Activated naive CD8-positive, alpha-beta T cell treated with anti-CD3 and anti-CD28 coated beads for 36 hours (primary cell): ENCODE data around the gene GAD1. TPM values are rescaled to one million over a fixed set of nuclear protein-coding genes. Genes with fewer than 3 reads are reported as not detected.

Experiments used
- DNase-seq: peaks from one replicate; pipeline ENCODE4 v3.0.0; 2021
- H3K27ac Mint-ChIP-seq: one replicate; pipeline ENCODE4 v1.8.0; 2022; ENCODE audit warnings: mild to moderate bottlenecking, moderate library complexity, mixed read lengths
- H3K27me3 Mint-ChIP-seq: one replicate; pipeline ENCODE4 v1.8.0; 2022; ENCODE audit warnings: mild to moderate bottlenecking, mixed read lengths
- H3K36me3 Mint-ChIP-seq: one replicate; pipeline ENCODE4 v1.8.0; 2021; ENCODE audit warnings: mild to moderate bottlenecking, mixed read lengths
- H3K4me1 Mint-ChIP-seq: one replicate; pipeline ENCODE4 v1.8.0; 2021; ENCODE audit warnings: mixed read lengths
- H3K4me3 Mint-ChIP-seq: one replicate; pipeline ENCODE4 v1.8.0; 2022; ENCODE audit warnings: mild to moderate bottlenecking, moderate library complexity, mixed read lengths
- H3K9me3 Mint-ChIP-seq: one replicate; pipeline ENCODE4 v1.8.0; 2022; ENCODE audit warnings: mixed read lengths
- total RNA-seq, 2 experiments: library from RNA; stranded (reverse); gene quantifications; one replicate each; pipeline ENCODE4 v1.2.3, GENCODE V29; 2021

Gene GAD1
- total RNA-seq = 1 to 10 TPM in 1 of 2 experiments, under 1 TPM in 1; 0.74 to 1.0 TPM

- Mint-ChIP-seq H3K36me3 (no peaks in the 10 kb centered on the region), H3K27ac (no peak within 1 kb of the TSS), H3K4me1 (peaks cover 49% of the 10 kb centered on the region), H3K9me3 (peaks cover 1% of the 10 kb centered on the region), H3K27me3 (peaks cover 88% of the 10 kb centered on the region), H3K4me3 (peak within 1 kb of the TSS; percentile 73)
- DNase-seq = peak; percentile 78
These were observed at the start of gene GAD1 for GRCh38 chr2:170816504-170817092. Gene GAD1 (plus strand): TSS chr2:170816887. CDS start chr2:170818592, 1,705 bp downstream.

- H3K9me3 Mint-ChIP-seq = no peaks in the 10 kb centered on the region
- no peaks in the 10 kb centered on the region for H3K36me3 Mint-ChIP-seq
- peaks cover 21% of the 10 kb centered on the region for H3K27me3 Mint-ChIP-seq
- peak; percentile 52 for DNase-seq
- peak within 1 kb of the TSS; percentile 73 for H3K27ac Mint-ChIP-seq
- H3K4me1 Mint-ChIP-seq = peaks cover 13% of the 10 kb centered on the region
- peak within 1 kb of the TSS; percentile 94 for H3K4me3 Mint-ChIP-seq
These were observed 46.6 kb upstream of the GAD1 start, which contains the start of gene ERICH2 for GRCh38 chr2:170770008-170770605. Gene ERICH2 (plus strand): TSS chr2:170770378. CDS start chr2:170770682, 304 bp downstream.

- peak; percentile 76 for DNase-seq
- peak overlapping the region; percentile 94 for H3K4me3 Mint-ChIP-seq
- no peaks in the 10 kb centered on the region for H3K9me3 Mint-ChIP-seq
- peak overlapping the region; percentile 73 for H3K27ac Mint-ChIP-seq
- H3K36me3 Mint-ChIP-seq = no peaks in the 10 kb centered on the region
- peaks cover 13% of the 10 kb centered on the region for H3K4me1 Mint-ChIP-seq
- H3K27me3 Mint-ChIP-seq = peaks cover 25% of the 10 kb centered on the region
These were observed 45.9 kb upstream of the GAD1 start for GRCh38 chr2:170770606-170771420.

GRCh38 chr2:170771421-170771937 is 45.2 kb upstream of the GAD1 start:
- no peaks in the 10 kb centered on the region for H3K9me3 Mint-ChIP-seq
- no peaks in the 10 kb centered on the region for H3K36me3 Mint-ChIP-seq
- H3K27me3 Mint-ChIP-seq = peaks cover 25% of the 10 kb centered on the region
- peak overlapping the region; percentile 71 for H3K4me3 Mint-ChIP-seq
- no peak for DNase-seq
- H3K27ac Mint-ChIP-seq = no peak overlapping the region
- H3K4me1 Mint-ChIP-seq = peaks cover 13% of the 10 kb centered on the region

- Mint-ChIP-seq H3K9me3 (no peaks in the 10 kb centered on the region), H3K4me1 (peaks cover 10% of the 10 kb centered on the region), H3K27ac (no peak overlapping the region), H3K4me3 (peak overlapping the region; percentile 32), H3K36me3 (no peaks in the 10 kb centered on the region), H3K27me3 (peaks cover 25% of the 10 kb centered on the region)
- no peak for DNase-seq
These were observed 44.4 kb upstream of the GAD1 start for GRCh38 chr2:170772295-170772694.

GRCh38 chr2:170774074-170774473 is 42.6 kb upstream of the GAD1 start:
- H3K36me3 Mint-ChIP-seq = no peaks in the 10 kb centered on the region
- H3K4me1 Mint-ChIP-seq = peaks cover 10% of the 10 kb centered on the region
- DNase-seq = no peak
- no peak overlapping the region for H3K4me3 Mint-ChIP-seq
- no peaks in the 10 kb centered on the region for H3K9me3 Mint-ChIP-seq
- H3K27me3 Mint-ChIP-seq = peaks cover 32% of the 10 kb centered on the region
- no peak overlapping the region for H3K27ac Mint-ChIP-seq

GRCh38 chr2:170778900-170779299 is 37.8 kb upstream of the GAD1 start:
- Mint-ChIP-seq H3K4me3 (no peak overlapping the region), H3K36me3 (no peaks in the 10 kb centered on the region), H3K9me3 (no peaks in the 10 kb centered on the region), H3K27me3 (peaks cover 24% of the 10 kb centered on the region), H3K4me1 (no peaks in the 10 kb centered on the region), H3K27ac (no peak overlapping the region)
- DNase-seq = no peak

GRCh38 chr2:170779304-170779703 is 37.4 kb upstream of the GAD1 start:
- H3K4me1 Mint-ChIP-seq = no peaks in the 10 kb centered on the region
- no peaks in the 10 kb centered on the region for H3K36me3 Mint-ChIP-seq
- no peak overlapping the region for H3K4me3 Mint-ChIP-seq
- peaks cover 25% of the 10 kb centered on the region for H3K27me3 Mint-ChIP-seq
- no peak overlapping the region for H3K27ac Mint-ChIP-seq
- no peaks in the 10 kb centered on the region for H3K9me3 Mint-ChIP-seq
- no peak for DNase-seq

GRCh38 chr2:170782673-170783072 is 34.0 kb upstream of the GAD1 start:
- no peaks in the 10 kb centered on the region for H3K9me3 Mint-ChIP-seq

GRCh38 chr2:170783549-170783948 is 33.1 kb upstream of the GAD1 start:
- Mint-ChIP-seq H3K27me3 (peaks cover 17% of the 10 kb centered on the region), H3K9me3 (no peaks in the 10 kb centered on the region), H3K4me3 (no peak overlapping the region), H3K27ac (no peak overlapping the region), H3K36me3 (no peaks in the 10 kb centered on the region), H3K4me1 (no peaks in the 10 kb centered on the region)
- DNase-seq = no peak

More at GRCh38 chr2:170782673-170783072, 34.0 kb upstream of the GAD1 start:
- Mint-ChIP-seq H3K27ac (no peak overlapping the region), H3K4me1 (no peaks in the 10 kb centered on the region), H3K4me3 (no peak overlapping the region), H3K36me3 (no peaks in the 10 kb centered on the region), H3K27me3 (peaks cover 18% of the 10 kb centered on the region)
- no peak for DNase-seq

- DNase-seq = no peak
- Mint-ChIP-seq H3K36me3 (no peaks in the 10 kb centered on the region), H3K27me3 (peaks cover 7% of the 10 kb centered on the region), H3K27ac (no peak overlapping the region), H3K9me3 (no peaks in the 10 kb centered on the region), H3K4me1 (no peaks in the 10 kb centered on the region), H3K4me3 (no peak overlapping the region)
These were observed 17.7 kb upstream of the GAD1 start for GRCh38 chr2:170798996-170799395.

- DNase-seq = no peak
- no peaks in the 10 kb centered on the region for H3K9me3 Mint-ChIP-seq
- peaks cover 9% of the 10 kb centered on the region for H3K27me3 Mint-ChIP-seq
- H3K4me3 Mint-ChIP-seq = no peak overlapping the region
- no peaks in the 10 kb centered on the region for H3K36me3 Mint-ChIP-seq
- no peaks in the 10 kb centered on the region for H3K4me1 Mint-ChIP-seq
- no peak overlapping the region for H3K27ac Mint-ChIP-seq
These were observed 10.1 kb upstream of the GAD1 start for GRCh38 chr2:170806548-170806947.

- no peaks in the 10 kb centered on the region for H3K36me3 Mint-ChIP-seq
- no peak overlapping the region for H3K27ac Mint-ChIP-seq
- peaks cover 60% of the 10 kb centered on the region for H3K27me3 Mint-ChIP-seq
- no peak overlapping the region for H3K4me3 Mint-ChIP-seq
- no peak for DNase-seq
- H3K9me3 Mint-ChIP-seq = no peaks in the 10 kb centered on the region
- H3K4me1 Mint-ChIP-seq = peaks cover 30% of the 10 kb centered on the region
These were observed 3.7 kb upstream of the GAD1 start for GRCh38 chr2:170812710-170813600.
